ENCODE results near the gene TBCD. TPM values are rescaled to one million over a fixed set of nuclear protein-coding genes. Genes with fewer than 3 reads are reported as not detected.

The TBCD gene
- total RNA-seq, 3 donors from 2014 or later = 41.3 to 76.0 (median 55.4) TPM

GRCh38 chr17:82865774-82866395 is 114.0 kb downstream of the TBCD start:
- no peak for TF ChIP-seq CTCF (IDR thresholded peaks at IDR 0.05)
- peaks cover 12% of the 10 kb centered on the region for H3K4me1 ChIP-seq (ENCODE audit: low read depth)

GRCh38 chr17:82866590-82867191 is 114.8 kb downstream of the TBCD start:
- H3K4me1 ChIP-seq (ENCODE audit: low read depth) = peaks cover 12% of the 10 kb centered on the region
- TF ChIP-seq CTCF (IDR thresholded peaks at IDR 0.05) = no peak
- H3K4me3 ChIP-seq = no peak overlapping the region
- peak in 2 of 3 donors; percentile 16 to 51 for DNase-seq
- intact Hi-C loops (cut with DNase I, micrococcal nuclease) = no loop called here
- H3K36me3 ChIP-seq (ENCODE audit: low read depth) = no peaks in the 10 kb centered on the region
- ATAC-seq = peak; percentile 13
- H3K9me3 ChIP-seq = no peaks in the 10 kb centered on the region

More at GRCh38 chr17:82865774-82866395, 114.0 kb downstream of the TBCD start:
- Histone ChIP-seq H3K4me3 (no peak overlapping the region), H3K36me3 (ENCODE audit: low read depth) (no peaks in the 10 kb centered on the region), H3K9me3 (no peaks in the 10 kb centered on the region)
- ATAC-seq (no peak), DNase-seq (peak in 1 of 3 donors; percentile 18)
- intact Hi-C loops (cut with DNase I, micrococcal nuclease) = no loop called here

- peak in 2 of 3 donors; percentile 18 to 51 for DNase-seq
- ATAC-seq = no peak
- H3K4me1 ChIP-seq (ENCODE audit: low read depth) = peaks cover 12% of the 10 kb centered on the region
- TF ChIP-seq CTCF (IDR thresholded peaks at IDR 0.05) = no peak
- H3K36me3 ChIP-seq (ENCODE audit: low read depth) = no peaks in the 10 kb centered on the region
- H3K9me3 ChIP-seq = no peaks in the 10 kb centered on the region
- intact Hi-C loops (cut with DNase I, micrococcal nuclease) = no loop called here
- H3K4me3 ChIP-seq = no peak overlapping the region
These were observed 116.0 kb downstream of the TBCD start for GRCh38 chr17:82867763-82868325.

GRCh38 chr17:82868715-82869131 is 116.9 kb downstream of the TBCD start:
- intact Hi-C loops (cut with DNase I, micrococcal nuclease) = no loop called here
- no peaks in the 10 kb centered on the region for H3K9me3 ChIP-seq

GRCh38 chr17:82869536-82869935 is 117.7 kb downstream of the TBCD start:
- Histone ChIP-seq H3K4me1 (ENCODE audit: low read depth) (peaks cover 12% of the 10 kb centered on the region), H3K4me3 (no peak overlapping the region), H3K9me3 (no peaks in the 10 kb centered on the region), H3K36me3 (ENCODE audit: low read depth) (no peaks in the 10 kb centered on the region)
- intact Hi-C loops (cut with DNase I, micrococcal nuclease) = no loop called here
- DNase-seq (peak in 2 of 3 donors; percentile 3 to 28), ATAC-seq (no peak)
- TF ChIP-seq CTCF (IDR thresholded peaks at IDR 0.05) = no peak

More at GRCh38 chr17:82868715-82869131, 116.9 kb downstream of the TBCD start:
- H3K36me3 ChIP-seq (ENCODE audit: low read depth) = no peaks in the 10 kb centered on the region
- peaks cover 12% of the 10 kb centered on the region for H3K4me1 ChIP-seq (ENCODE audit: low read depth)
- ATAC-seq = no peak
- peak in 2 of 3 donors; percentile 4 to 29 for DNase-seq
- H3K4me3 ChIP-seq = no peak overlapping the region
- no peak for TF ChIP-seq CTCF (IDR thresholded peaks at IDR 0.05)

All from mucosa of descending colon (tissue), 3 donors.